Measurements from ENCODE around the gene PDPN.

Gene PDPN

GRCh38 chr1:13618483-13618882, 34.9 kb downstream of the PDPN start:
- TF ChIP-seq, protein P1, sequence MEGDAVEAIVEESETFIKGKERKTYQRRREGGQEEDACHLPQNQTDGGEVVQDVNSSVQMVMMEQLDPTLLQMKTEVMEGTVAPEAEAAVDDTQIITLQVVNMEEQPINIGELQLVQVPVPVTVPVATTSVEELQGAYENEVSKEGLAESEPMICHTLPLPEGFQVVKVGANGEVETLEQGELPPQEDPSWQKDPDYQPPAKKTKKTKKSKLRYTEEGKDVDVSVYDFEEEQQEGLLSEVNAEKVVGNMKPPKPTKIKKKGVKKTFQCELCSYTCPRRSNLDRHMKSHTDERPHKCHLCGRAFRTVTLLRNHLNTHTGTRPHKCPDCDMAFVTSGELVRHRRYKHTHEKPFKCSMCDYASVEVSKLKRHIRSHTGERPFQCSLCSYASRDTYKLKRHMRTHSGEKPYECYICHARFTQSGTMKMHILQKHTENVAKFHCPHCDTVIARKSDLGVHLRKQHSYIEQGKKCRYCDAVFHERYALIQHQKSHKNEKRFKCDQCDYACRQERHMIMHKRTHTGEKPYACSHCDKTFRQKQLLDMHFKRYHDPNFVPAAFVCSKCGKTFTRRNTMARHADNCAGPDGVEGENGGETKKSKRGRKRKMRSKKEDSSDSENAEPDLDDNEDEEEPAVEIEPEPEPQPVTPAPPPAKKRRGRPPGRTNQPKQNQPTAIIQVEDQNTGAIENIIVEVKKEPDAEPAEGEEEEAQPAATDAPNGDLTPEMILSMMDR (IDR thresholded peaks at IDR 0.05; ENCODE audit: low read depth, low read length) = no peak
- no peak overlapping the region for H3K4me3 ChIP-seq (ENCODE audit: low read depth, low read length)
- in situ Hi-C loops (cut with HindIII; ENCODE audit: low sequenced_read_pairs) = no loop called here
- no peak for DNase-seq (ENCODE audit: low read depth, low spot score)

DNA sequence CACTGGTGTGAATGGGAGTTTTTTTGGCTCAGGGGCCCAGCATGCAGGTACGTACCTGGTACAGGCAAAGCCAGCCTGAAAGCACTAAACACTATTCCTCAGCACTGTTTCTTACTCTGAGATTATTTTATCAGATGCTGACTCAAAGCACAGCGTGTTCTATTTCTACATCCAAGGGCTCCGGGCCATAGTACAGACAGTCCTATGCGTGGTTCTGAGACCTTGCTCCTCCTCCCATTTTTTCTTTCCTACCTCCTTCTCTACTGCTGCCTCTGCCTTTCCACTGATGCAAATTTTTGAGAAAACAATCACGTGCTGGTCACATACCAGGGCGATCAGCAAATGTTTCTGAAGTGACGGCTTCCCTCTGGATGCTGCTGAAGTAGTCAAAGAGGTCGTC, 36.3 kb downstream of the PDPN start:
- no peak for DNase-seq (ENCODE audit: low read depth, low spot score)
- no peak overlapping the region for H3K4me3 ChIP-seq (ENCODE audit: low read depth, low read length)
- in situ Hi-C loops (cut with HindIII; ENCODE audit: low sequenced_read_pairs) = no loop called here
- TF ChIP-seq, protein P1 (IDR thresholded peaks at IDR 0.05; ENCODE audit: low read depth, low read length) = no peak

- in situ Hi-C loops (cut with HindIII; ENCODE audit: low sequenced_read_pairs) = no loop called here
- TF ChIP-seq, protein P1 (IDR thresholded peaks at IDR 0.05; ENCODE audit: low read depth, low read length) = no peak
- no peak overlapping the region for H3K4me3 ChIP-seq (ENCODE audit: low read depth, low read length)
- no peak for DNase-seq (ENCODE audit: low read depth, low spot score)
These were observed 37.2 kb downstream of the PDPN start for GRCh38 chr1:13620825-13621224.

DNA sequence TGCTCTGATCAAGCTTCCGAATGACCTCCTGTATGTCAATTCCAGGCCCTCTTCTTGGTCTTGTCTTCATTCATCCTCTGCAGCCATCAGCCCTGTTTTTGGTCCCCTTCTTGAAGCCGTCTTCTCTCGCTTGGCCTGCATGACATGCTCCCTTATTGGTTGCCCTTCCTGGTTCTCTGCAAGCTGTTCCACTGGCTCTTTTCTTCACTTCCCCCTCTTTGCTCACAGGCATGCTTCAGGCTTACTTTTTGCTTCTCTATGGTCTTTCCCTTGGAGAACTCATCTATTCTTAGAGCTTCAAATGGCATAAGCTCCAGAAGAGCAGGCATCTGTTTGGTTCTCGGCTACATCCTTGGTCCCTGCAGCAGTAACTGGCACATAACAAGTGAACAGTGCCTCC, 38.8 kb downstream of the PDPN start:
- in situ Hi-C loops (cut with HindIII; ENCODE audit: low sequenced_read_pairs) = no loop called here
- no peak overlapping the region for H3K4me3 ChIP-seq (ENCODE audit: low read depth, low read length)
- DNase-seq (ENCODE audit: low read depth, low spot score) = no peak
- TF ChIP-seq, protein P1 (IDR thresholded peaks at IDR 0.05; ENCODE audit: low read depth, low read length) = no peak

DNA sequence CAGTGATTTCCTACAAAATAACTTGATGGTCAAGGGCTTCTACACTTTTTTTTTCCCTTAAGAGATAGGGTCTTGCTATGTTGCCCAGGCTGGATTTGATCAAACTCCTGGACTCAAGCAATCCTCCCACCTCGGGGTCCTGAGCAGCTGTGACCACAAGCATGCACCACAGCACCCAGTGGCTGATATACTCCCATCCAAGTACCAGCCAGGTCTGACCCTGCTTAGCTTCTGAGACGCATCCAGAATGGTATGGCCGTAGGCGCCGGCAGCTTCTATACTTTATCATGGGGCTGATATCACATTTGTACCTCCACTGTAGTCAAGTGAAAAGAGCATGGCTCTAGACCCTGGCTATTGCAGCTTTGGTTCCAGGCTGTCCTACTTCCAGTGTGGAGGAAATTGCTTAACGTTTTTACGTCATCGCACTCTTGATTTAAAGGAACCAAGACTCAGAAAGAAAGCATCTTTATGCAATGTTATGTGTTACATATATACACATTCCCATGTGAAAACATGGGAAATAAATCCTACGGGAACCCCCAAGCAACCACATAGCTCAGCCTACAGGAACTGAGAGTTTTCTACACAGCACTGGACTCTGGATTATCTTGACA, 39.5 kb downstream of the PDPN start:
- TF ChIP-seq, protein P1 (IDR thresholded peaks at IDR 0.05; ENCODE audit: low read depth, low read length) = no peak
- no peak for DNase-seq (ENCODE audit: low read depth, low spot score)
- in situ Hi-C loops (cut with HindIII; ENCODE audit: low sequenced_read_pairs) = no loop called here
- no peak overlapping the region for H3K4me3 ChIP-seq (ENCODE audit: low read depth, low read length)

DNA sequence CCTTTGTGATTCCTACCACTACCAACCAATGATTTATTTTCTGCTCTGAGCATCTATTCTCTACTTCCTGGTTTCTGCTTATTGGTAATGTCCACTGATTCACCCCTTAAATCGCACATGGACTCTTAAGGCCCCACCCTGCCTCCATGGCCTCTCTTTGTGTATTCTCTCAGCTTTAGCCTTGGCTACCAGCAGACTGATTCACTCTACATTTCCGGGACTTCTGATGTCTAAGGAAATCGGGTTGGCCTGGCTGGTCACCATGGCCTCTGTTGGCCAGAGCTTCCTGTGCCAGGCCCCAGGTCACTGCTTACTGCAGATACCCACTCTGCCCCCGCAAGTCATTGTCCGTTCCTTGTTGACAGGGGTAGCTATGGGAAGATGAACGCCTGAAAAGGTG, 40.9 kb downstream of the PDPN start:
- TF ChIP-seq, protein P1 (IDR thresholded peaks at IDR 0.05; ENCODE audit: low read depth, low read length) = no peak
- no peak for DNase-seq (ENCODE audit: low read depth, low spot score)
- no peak overlapping the region for H3K4me3 ChIP-seq (ENCODE audit: low read depth, low read length)
- in situ Hi-C loops (cut with HindIII; ENCODE audit: low sequenced_read_pairs) = no loop called here

- no peak for DNase-seq (ENCODE audit: low read depth, low spot score)
- in situ Hi-C loops (cut with HindIII; ENCODE audit: low sequenced_read_pairs) = no loop called here
- TF ChIP-seq, protein P1 (IDR thresholded peaks at IDR 0.05; ENCODE audit: low read depth, low read length) = no peak
These were observed 43.5 kb downstream of the PDPN start for GRCh38 chr1:13627127-13627526.

More at GRCh38 chr1:13627127-13627526, 43.5 kb downstream of the PDPN start:
- no peak overlapping the region for H3K4me3 ChIP-seq (ENCODE audit: low read depth, low read length)
